ENCODE measurements around the gene ITIH3.

Gene ITIH3

DNA sequence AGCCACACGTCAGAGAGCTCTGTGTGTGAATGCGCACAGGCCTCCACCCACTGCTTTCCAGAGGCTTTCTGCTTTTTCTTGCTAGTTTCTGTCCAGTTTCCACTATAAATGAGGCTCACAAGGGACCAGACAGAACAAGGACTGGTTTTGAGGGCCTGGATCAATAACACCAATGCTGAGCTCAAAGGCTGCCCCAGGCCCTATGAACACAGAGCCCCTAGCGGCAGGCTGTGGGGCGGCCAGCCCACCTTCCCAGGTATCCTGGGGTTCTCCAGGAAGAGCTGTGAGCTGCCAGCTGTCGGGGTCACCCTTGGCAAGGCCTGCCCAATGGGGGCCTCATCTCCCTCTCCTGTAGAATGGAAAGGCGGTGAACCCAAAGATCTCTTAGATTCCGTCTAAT, 2.2 kb upstream of the ITIH3 start:
- DNase-seq (ENCODE audit: low read depth): no peak
- H3K4me3 ChIP-seq (ENCODE audit: low read depth, low read length): no peak overlapping the region
- TF ChIP-seq, protein P1, sequence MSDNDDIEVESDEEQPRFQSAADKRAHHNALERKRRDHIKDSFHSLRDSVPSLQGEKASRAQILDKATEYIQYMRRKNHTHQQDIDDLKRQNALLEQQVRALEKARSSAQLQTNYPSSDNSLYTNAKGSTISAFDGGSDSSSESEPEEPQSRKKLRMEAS (IDR thresholded peaks at IDR 0.05; ENCODE audit: low read depth, low read length): no peak
- TF ChIP-seq, protein P2, sequence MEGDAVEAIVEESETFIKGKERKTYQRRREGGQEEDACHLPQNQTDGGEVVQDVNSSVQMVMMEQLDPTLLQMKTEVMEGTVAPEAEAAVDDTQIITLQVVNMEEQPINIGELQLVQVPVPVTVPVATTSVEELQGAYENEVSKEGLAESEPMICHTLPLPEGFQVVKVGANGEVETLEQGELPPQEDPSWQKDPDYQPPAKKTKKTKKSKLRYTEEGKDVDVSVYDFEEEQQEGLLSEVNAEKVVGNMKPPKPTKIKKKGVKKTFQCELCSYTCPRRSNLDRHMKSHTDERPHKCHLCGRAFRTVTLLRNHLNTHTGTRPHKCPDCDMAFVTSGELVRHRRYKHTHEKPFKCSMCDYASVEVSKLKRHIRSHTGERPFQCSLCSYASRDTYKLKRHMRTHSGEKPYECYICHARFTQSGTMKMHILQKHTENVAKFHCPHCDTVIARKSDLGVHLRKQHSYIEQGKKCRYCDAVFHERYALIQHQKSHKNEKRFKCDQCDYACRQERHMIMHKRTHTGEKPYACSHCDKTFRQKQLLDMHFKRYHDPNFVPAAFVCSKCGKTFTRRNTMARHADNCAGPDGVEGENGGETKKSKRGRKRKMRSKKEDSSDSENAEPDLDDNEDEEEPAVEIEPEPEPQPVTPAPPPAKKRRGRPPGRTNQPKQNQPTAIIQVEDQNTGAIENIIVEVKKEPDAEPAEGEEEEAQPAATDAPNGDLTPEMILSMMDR (IDR thresholded peaks at IDR 0.05; ENCODE audit: low read depth, low read length): no peak
- TF ChIP-seq MYC (IDR thresholded peaks at IDR 0.05; ENCODE audit: low read depth, low read length): no peak
- no peak for TF ChIP-seq POLR2A (IDR thresholded peaks at IDR 0.05; ENCODE audit: extremely low read depth, insufficient read length)

DNA sequence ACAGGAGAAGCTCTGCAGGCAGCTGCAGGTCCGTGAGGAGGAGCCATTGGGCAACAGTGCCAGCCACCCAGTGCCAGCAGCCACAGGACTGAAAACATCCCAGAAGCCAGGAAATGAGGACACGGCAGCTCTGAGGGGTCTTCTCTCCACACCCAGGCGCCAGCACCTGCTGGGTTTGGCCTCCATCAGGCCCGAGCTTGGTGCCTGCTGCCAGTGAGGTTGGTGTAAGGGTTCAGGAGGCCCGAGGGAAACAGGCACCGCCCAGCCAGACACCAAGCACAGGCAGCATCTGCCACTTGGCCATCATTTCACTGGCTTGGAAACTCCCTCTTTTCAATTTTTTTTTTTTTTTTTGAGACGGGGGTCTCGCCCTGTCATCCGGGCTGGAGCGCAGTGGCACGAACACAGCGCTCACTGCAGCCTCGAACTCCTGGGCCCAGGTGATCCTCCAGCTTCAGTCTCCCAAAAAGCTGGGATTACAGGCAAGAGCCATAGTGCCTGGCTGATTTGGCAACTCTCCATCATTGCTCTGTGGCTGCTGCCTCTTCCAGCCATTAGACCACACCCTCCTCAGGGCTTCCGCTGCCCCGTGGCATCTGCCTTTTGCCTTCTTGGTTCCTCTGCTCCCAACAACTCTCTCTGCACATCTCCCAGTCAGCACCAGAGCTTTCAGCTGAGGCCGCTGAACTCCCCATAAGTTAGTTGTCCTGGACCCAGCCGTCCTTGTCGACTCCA, 1.5 kb upstream of the ITIH3 start:
- H3K4me3 ChIP-seq (ENCODE audit: low read depth, low read length): no peak overlapping the region
- TF ChIP-seq, protein P2 (IDR thresholded peaks at IDR 0.05; ENCODE audit: low read depth, low read length): no peak
- DNase-seq (ENCODE audit: low read depth): no peak

DNA sequence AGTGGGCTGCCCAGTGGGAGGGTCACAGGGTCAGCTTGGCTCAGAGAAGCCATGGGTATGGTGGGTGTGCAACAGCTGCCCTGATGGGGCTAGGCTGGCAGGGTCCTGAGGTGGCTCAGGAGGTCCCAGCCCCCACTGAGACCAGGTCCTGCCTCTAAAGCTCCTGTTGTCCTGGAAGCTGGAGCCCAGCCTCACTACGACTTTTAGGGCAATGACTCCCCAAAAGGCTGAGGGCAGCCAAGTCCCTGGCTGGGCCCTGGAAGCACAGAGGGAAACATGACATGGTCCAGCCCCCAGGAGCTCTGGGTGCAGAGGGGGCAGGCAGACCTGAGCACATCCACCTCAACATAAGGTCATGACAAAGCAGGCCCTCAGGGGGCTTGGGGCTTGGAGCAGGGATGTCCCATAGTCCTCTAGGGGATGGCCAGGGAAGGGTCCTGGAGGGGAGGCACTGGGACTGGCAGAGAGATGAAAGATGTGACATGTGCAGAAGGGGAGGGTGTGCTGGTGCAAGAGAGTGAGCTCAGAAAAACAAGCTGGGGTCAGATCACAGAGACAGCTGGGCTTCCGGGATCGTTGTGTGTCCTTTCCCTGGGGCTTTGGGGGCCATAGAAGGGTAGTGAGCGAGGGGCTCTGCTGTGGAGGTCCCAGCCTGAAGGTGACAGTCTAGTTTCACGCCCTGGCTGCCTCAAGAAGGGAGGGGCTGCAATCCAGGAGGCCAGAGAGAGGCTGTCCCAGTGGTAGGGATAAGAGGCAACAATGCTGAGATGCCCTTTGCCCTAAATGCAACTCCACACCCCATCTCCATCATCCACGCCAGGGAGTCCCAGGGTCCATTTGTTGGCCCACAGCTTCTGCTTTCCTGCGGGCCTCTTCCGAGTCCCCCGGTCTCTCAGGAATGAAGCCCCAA, 639 bp upstream of the ITIH3 start:
- no peak overlapping the region for H3K4me3 ChIP-seq (ENCODE audit: low read depth, low read length)
- TF ChIP-seq, protein P2 (IDR thresholded peaks at IDR 0.05; ENCODE audit: low read depth, low read length): no peak
- no peak for TF ChIP-seq POLR2A (IDR thresholded peaks at IDR 0.05; ENCODE audit: extremely low read depth, insufficient read length)
- TF ChIP-seq, protein P1 (IDR thresholded peaks at IDR 0.05; ENCODE audit: low read depth, low read length): no peak
- no peak for TF ChIP-seq MYC (IDR thresholded peaks at IDR 0.05; ENCODE audit: low read depth, low read length)
- DNase-seq (ENCODE audit: low read depth): no peak

DNA sequence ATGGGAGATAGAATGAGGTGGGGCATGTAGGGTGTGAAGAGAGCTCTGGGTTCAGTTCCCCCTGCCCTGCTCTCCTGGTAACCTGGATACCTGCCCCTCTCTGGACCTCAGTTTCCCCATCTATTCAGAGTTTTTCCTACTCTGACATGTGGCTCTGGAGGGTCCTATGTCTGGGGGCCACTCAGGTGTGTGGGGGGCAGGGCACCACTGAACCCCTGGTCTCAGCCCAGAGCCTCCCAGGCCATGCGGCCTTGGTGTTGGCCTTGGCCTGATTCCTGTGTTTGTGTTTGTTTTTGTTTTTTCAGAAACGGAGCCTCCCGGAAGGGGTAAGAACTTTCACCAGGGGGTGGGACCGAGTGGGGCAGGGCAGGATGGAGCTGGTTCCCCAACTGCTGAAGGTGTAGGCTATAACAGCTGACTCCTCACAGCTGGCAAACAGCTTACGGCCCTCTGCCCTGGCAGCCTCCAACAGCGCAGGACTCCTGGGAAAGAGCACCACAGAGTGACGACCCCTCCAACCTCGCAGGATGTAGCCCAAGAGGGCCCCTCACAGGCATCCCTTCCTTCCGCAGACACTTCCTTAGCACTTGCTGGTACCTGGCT, 803 bp downstream of the ITIH3 start:
- no peak overlapping the region for H3K4me3 ChIP-seq (ENCODE audit: low read depth, low read length)
- TF ChIP-seq POLR2A (IDR thresholded peaks at IDR 0.05; ENCODE audit: extremely low read depth, insufficient read length) (no peak), MYC (IDR thresholded peaks at IDR 0.05; ENCODE audit: low read depth, low read length) (no peak)
- TF ChIP-seq, protein P1 (IDR thresholded peaks at IDR 0.05; ENCODE audit: low read depth, low read length): no peak
- TF ChIP-seq, protein P2 (IDR thresholded peaks at IDR 0.05; ENCODE audit: low read depth, low read length): no peak

DNA sequence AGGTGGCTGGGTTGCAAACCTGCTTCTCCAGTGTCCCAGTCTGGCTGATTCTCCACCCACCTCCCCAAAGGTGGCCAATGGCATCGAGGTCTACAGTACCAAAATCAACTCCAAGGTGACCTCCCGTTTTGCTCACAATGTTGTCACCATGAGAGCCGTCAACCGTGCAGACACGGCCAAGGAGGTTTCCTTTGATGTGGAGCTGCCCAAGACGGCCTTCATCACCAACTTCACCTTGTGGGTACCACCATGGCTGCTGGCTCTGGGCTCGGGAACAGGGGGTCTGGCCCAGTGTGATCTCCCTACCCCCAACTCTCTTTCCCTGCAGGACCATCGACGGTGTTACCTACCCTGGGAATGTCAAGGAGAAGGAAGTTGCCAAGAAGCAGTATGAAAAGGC, 1.8 kb downstream of the ITIH3 start:
- no peak for DNase-seq (ENCODE audit: low read depth)
- TF ChIP-seq, protein P1 (IDR thresholded peaks at IDR 0.05; ENCODE audit: low read depth, low read length): no peak
- TF ChIP-seq POLR2A (IDR thresholded peaks at IDR 0.05; ENCODE audit: extremely low read depth, insufficient read length): no peak
- TF ChIP-seq MYC (IDR thresholded peaks at IDR 0.05; ENCODE audit: low read depth, low read length): no peak
- TF ChIP-seq, protein P2 (IDR thresholded peaks at IDR 0.05; ENCODE audit: low read depth, low read length): no peak

More for the DNA sequence above, 803 bp downstream of the ITIH3 start:
- no peak for DNase-seq (ENCODE audit: low read depth)

More for the DNA sequence above, 1.8 kb downstream of the ITIH3 start:
- no peak overlapping the region for H3K4me3 ChIP-seq (ENCODE audit: low read depth, low read length)

Measured in NB4 (cell line).